B cell (primary cell): ENCODE data around the gene C17orf100. TPM values are rescaled to one million over a fixed set of nuclear protein-coding genes. Genes with fewer than 3 reads are reported as not detected.

ENCODE experiments used
- ATAC-seq: fragments of 200-7000 bp; cut with Tn5 transposase; one replicate; pipeline ENCODE4 v1.10.0; 2021; ENCODE audit warnings: low read depth, mild to moderate bottlenecking, moderate number of reproducible peaks, moderate library complexity
- CTCF ChIA-PET: fragments of 350-600 bp; sonication (Branson Sonifier 250); formaldehyde crosslinking; loops from one replicate; lab custom pipeline; 2021; ENCODE audit warnings: antibody characterized with exemption, inconsistent platforms; lab: Charles Lee
- POLR2A ChIA-PET: fragments of 350-600 bp; sonication (Branson Sonifier 250); formaldehyde crosslinking; loops from one replicate; lab custom pipeline; 2021; ENCODE audit warnings: antibody characterized with exemption; lab: Charles Lee
- DNase-seq: peaks from one replicate; pipeline ENCODE4 v3.0.0; 2013
- H2AFZ ChIP-seq: 2 replicates; pipeline ENCODE4 v1.6.1; 2012; ENCODE audit warnings: mild to moderate bottlenecking, low read depth, low read length; ENCODE audit not compliant: insufficient read depth, poor library complexity, severe bottlenecking
- H3K27ac ChIP-seq, 2 donors: 1 replicate in 1 of 2; 2 replicates in 1 of 2; pipeline ENCODE4 v1.5.1; 2012 to 2013; ENCODE audit warnings: low read length in 2 of 2, mild to moderate bottlenecking in 2 of 2, moderate library complexity in 1 of 2
- H3K27me3 ChIP-seq, 4 experiments: fragments of 200-600 bp in 1 of 4; sonication (generic) in 1 of 4; replicated peaks in 1 of 4; 1 replicate in 2 of 4; 2 replicates in 2 of 4; pipeline versions ENCODE4 v1.6.1 to v1.7.0; 2013 to 2016; ENCODE audit warnings: low read length in 3 of 4, mild to moderate bottlenecking in 2 of 4, mixed read lengths in 1 of 4, moderate library complexity in 1 of 4; ENCODE audit not compliant: insufficient read depth in 4 of 4, control insufficient read depth in 3 of 4; ENCODE audit errors: control extremely low read depth in 1 of 4
- H3K36me3 ChIP-seq, 2 experiments: replicated peaks in 1 of 2; 1 replicate in 1 of 2; 2 replicates in 1 of 2; pipeline versions ENCODE4 v1.6.1 to v1.7.1; 2013; ENCODE audit warnings: low read length in 1 of 2; ENCODE audit not compliant: insufficient read depth in 2 of 2, control insufficient read depth in 1 of 2; ENCODE audit errors: control extremely low read depth in 1 of 2, extremely low read depth in 1 of 2
- H3K4me1 ChIP-seq, 2 donors: fragments of 200-600 bp in 1 of 2; sonication (generic) in 1 of 2; 1 replicate in 1 of 2; 2 replicates in 1 of 2; pipeline versions ENCODE4 v1.5.1 to v1.6.1; 2013 to 2017; ENCODE audit warnings: low read length in 2 of 2; ENCODE audit not compliant: control insufficient read depth in 2 of 2, insufficient read depth in 2 of 2
- H3K4me2 ChIP-seq: replicated peaks from 2 replicates; pipeline ENCODE3; 2012; ENCODE audit warnings: mild to moderate bottlenecking, low read depth, low read length; ENCODE audit not compliant: poor library complexity, severe bottlenecking
- H3K4me3 ChIP-seq, 5 experiments: fragments of 200-600 bp in 1 of 5; sonication (generic) in 1 of 5; 1 replicate in 3 of 5; 2 replicates in 2 of 5; pipeline versions ENCODE4 v1.5.1 to v1.7.0; 2011 to 2016; ENCODE audit warnings: low read length in 4 of 5, mild to moderate bottlenecking in 4 of 5, low read depth in 2 of 5, control low read depth in 1 of 5, moderate library complexity in 1 of 5; ENCODE audit not compliant: insufficient read depth in 1 of 5; ENCODE audit errors: control extremely low read depth in 1 of 5, extremely low read depth in 1 of 5
- H3K79me2 ChIP-seq: fragments of 200-600 bp; sonication (generic); one replicate; pipeline ENCODE4 v1.6.0; 2016; ENCODE audit warnings: low read length; ENCODE audit not compliant: control insufficient read depth, insufficient read depth
- H3K9ac ChIP-seq: fragments of 200-600 bp; sonication (generic); 2 replicates; pipeline ENCODE4 v1.6.1; 2017; ENCODE audit warnings: mild to moderate bottlenecking, low read length, moderate library complexity
- H3K9me3 ChIP-seq, 3 donors: one replicate each; pipeline versions ENCODE4 v1.6.1 to v1.7.1; 2013; ENCODE audit warnings: low read length in 2 of 3; ENCODE audit not compliant: control insufficient read depth in 2 of 3, insufficient read depth in 1 of 3; ENCODE audit errors: control extremely low read depth in 1 of 3
- H4K20me1 ChIP-seq: 2 replicates; pipeline ENCODE4 v1.6.0; 2012; ENCODE audit warnings: mild to moderate bottlenecking, low read length; ENCODE audit not compliant: insufficient read depth, control insufficient read depth, poor library complexity, severe bottlenecking
- H3K27ac Mint-ChIP-seq: one replicate; pipeline ENCODE4 v1.8.0; 2021; ENCODE audit warnings: mixed read lengths
- H3K27me3 Mint-ChIP-seq: one replicate; pipeline ENCODE4 v1.8.0; 2021; ENCODE audit warnings: mixed read lengths
- H3K4me1 Mint-ChIP-seq: one replicate; pipeline ENCODE4 v1.8.0; 2021; ENCODE audit warnings: mixed read lengths
- H3K4me3 Mint-ChIP-seq: one replicate; pipeline ENCODE4 v1.8.0; 2021; ENCODE audit warnings: mixed read lengths
- H3K9me3 Mint-ChIP-seq: one replicate; pipeline ENCODE4 v1.8.0; 2022; ENCODE audit warnings: mixed read lengths; ENCODE audit not compliant: insufficient read depth
- EZH2 ChIP-seq: IDR thresholded peaks from 2 replicates; pipeline ENCODE4 v1.6.1; 2012; ENCODE audit warnings: borderline replicate concordance, low read depth, mild to moderate bottlenecking, moderate library complexity, low read length; ENCODE audit not compliant: insufficient read depth, poor library complexity, severe bottlenecking
- WGBS: methylation state at CpG from one replicate; pipeline ENCODE4 v1.1.5; 2013; ENCODE audit warnings: missing lambda C conversion rate; ENCODE audit not compliant: insufficient coverage; 5-methylcytosine and 5-hydroxymethylcytosine counted together
- intact Hi-C: fragments of 100-400 bp; cut with micrococcal nuclease; formaldehyde crosslinking; loops from one replicate; pipeline ENCODE4 v1.10.0; 2022
- polyA plus RNA-seq: library from polyadenylated mRNA; depleted of rRNA; stranded (reverse); fragments of >200 nt; gene quantifications from 2 replicates; pipeline ENCODE4 v1.2.3, GENCODE V29; 2012
- total RNA-seq, 2 donors: library from RNA; stranded (reverse); fragments of 120-200 nt in 1 of 2; gene quantifications; 1 replicate in 1 of 2; 2 replicates in 1 of 2; pipeline versions ENCODE4 v1.2.3 to v1.2.4, GENCODE V29; 2013 to 2022
- TF ChIP-seq, protein P1 (sequence below): fragments of 200-600 bp; IDR thresholded peaks from one replicate; pipeline ENCODE4 v1.8.0; 2022; ENCODE audit warnings: antibody characterized with exemption, mild to moderate bottlenecking

The C17orf100 gene
- total and polyA plus RNA-seq, 2 donors (not counting 1 experiment from before 2014, with no cell fraction given): 3.7 to 11.6 TPM

- Mint-ChIP-seq H3K4me3 (no peak overlapping the region), H3K4me1 (peaks cover under 1% of the 10 kb centered on the region), H3K27ac (no peak overlapping the region), H3K9me3 (no peaks in the 10 kb centered on the region), H3K27me3 (peaks cover 31% of the 10 kb centered on the region)
- Histone ChIP-seq H2AFZ (no peak overlapping the region), H3K9me3 (no peaks in the 10 kb centered on the region), H4K20me1 (no peaks in the 10 kb centered on the region), H3K27ac (no peak overlapping the region), H3K4me2 (no peak overlapping the region), H3K36me3 (no peaks in the 10 kb centered on the region), H3K27me3 (peaks cover 0 to 11% (median 0%) of the 10 kb centered on the region in 4 experiments), H3K79me2 (no peaks in the 10 kb centered on the region), H3K4me3 (no peak overlapping the region), H3K4me1 (no peaks in the 10 kb centered on the region), H3K9ac (no peak overlapping the region)
- ChIA-PET CTCF (no interaction called here), POLR2A (no interaction called here)
- no peak for TF ChIP-seq EZH2
- TF ChIP-seq, protein P1, sequence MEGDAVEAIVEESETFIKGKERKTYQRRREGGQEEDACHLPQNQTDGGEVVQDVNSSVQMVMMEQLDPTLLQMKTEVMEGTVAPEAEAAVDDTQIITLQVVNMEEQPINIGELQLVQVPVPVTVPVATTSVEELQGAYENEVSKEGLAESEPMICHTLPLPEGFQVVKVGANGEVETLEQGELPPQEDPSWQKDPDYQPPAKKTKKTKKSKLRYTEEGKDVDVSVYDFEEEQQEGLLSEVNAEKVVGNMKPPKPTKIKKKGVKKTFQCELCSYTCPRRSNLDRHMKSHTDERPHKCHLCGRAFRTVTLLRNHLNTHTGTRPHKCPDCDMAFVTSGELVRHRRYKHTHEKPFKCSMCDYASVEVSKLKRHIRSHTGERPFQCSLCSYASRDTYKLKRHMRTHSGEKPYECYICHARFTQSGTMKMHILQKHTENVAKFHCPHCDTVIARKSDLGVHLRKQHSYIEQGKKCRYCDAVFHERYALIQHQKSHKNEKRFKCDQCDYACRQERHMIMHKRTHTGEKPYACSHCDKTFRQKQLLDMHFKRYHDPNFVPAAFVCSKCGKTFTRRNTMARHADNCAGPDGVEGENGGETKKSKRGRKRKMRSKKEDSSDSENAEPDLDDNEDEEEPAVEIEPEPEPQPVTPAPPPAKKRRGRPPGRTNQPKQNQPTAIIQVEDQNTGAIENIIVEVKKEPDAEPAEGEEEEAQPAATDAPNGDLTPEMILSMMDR: no peak
- intact Hi-C loops: no loop called here
- WGBS: 90% methylated on average over 5 of the region's 5 CpGs
- DNase-seq: no peak
- ATAC-seq: no peak
Measured at GRCh38 chr17:6696906-6697305, 45.3 kb downstream of the C17orf100 start.

DNA sequence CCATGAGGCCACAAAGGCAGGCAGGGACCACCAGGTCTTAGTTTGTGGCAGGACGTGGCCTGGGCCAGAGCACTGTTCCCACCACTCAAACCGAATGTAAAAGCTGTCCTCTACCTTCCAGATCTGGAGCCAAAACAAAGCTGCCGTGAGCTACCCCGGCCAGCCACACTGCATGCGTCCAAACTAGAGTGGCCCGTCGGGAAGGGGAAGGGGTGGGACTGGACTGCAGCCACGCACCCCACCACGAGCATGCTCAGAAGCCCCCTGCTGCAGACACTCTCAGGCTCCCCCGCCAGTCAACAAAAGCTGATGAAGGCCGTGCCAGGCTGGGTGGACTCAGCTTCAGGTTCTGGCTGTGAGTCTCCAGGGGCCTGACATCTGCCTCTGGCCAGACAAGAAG, 46.4 kb downstream of the C17orf100 start:
- WGBS: 78% methylated on average over 11 of the region's 11 CpGs
- no peaks in the 10 kb centered on the region for H3K9me3 Mint-ChIP-seq
- Histone ChIP-seq H3K36me3 (no peaks in the 10 kb centered on the region), H3K9ac (no peak overlapping the region), H3K4me2 (no peak overlapping the region), H3K9me3 (no peaks in the 10 kb centered on the region), H3K4me1 (no peaks in the 10 kb centered on the region), H3K27me3 (peaks cover 0 to 9% (median 0%) of the 10 kb centered on the region in 4 experiments), H3K79me2 (no peaks in the 10 kb centered on the region), H2AFZ (no peak overlapping the region), H3K27ac (no peak overlapping the region), H4K20me1 (no peaks in the 10 kb centered on the region), H3K4me3 (no peak overlapping the region)
- H3K27ac Mint-ChIP-seq: no peak overlapping the region
- ChIA-PET POLR2A (no interaction called here), CTCF (no interaction called here)
- TF ChIP-seq EZH2: no peak
- TF ChIP-seq, protein P1: no peak
- H3K4me3 Mint-ChIP-seq: no peak overlapping the region
- ATAC-seq: no peak
- peaks cover 3% of the 10 kb centered on the region for H3K4me1 Mint-ChIP-seq
- H3K27me3 Mint-ChIP-seq: peaks cover 23% of the 10 kb centered on the region
- intact Hi-C loops: no loop called here
- DNase-seq: no peak
